Right lobe of liver (tissue), 6 donors: ENCODE measurements around the gene MAPT. TPM values are rescaled to one million over a fixed set of nuclear protein-coding genes. Genes with fewer than 3 reads are reported as not detected.

Source experiments
- ATAC-seq, 4 donors: fragments of 200-7000 bp; cut with Tn5 transposase; one replicate each; pipeline ENCODE4 v1.9.1; 2020; ENCODE audit warnings: mild to moderate bottlenecking in 4 of 4, moderate library complexity in 4 of 4
- DNase-seq, 3 donors: peaks; one replicate each; pipeline ENCODE4 v3.0.0-alpha.2; 2020
- H3K27ac ChIP-seq, 3 donors: fragments of 200-600 bp; one replicate each; pipeline ENCODE4 v1.8.0; 2022
- H3K27me3 ChIP-seq, 2 donors: fragments of 200-600 bp; one replicate each; pipeline ENCODE4 v1.8.0; 2022
- H3K36me3 ChIP-seq, 4 donors: fragments of 200-600 bp; sonication (generic) in 1 of 4; one replicate each; pipeline versions ENCODE4 v1.5.1 to v1.8.0; 2017 to 2022; ENCODE audit warnings: control low read depth in 1 of 4
- H3K4me1 ChIP-seq, 4 donors: fragments of 200-600 bp; sonication (generic) in 1 of 4; one replicate each; pipeline versions ENCODE4 v1.5.1 to v1.8.0; 2017 to 2022; ENCODE audit warnings: control low read depth in 1 of 4
- H3K4me3 ChIP-seq, 3 donors: fragments of 200-600 bp; one replicate each; pipeline ENCODE4 v1.8.0; 2022
- H3K9me3 ChIP-seq, 4 donors: fragments of 200-600 bp; sonication (generic) in 1 of 4; one replicate each; pipeline versions ENCODE4 v1.5.1 to v1.8.0; 2017 to 2022; ENCODE audit warnings: control low read depth in 1 of 4
- POLR2A ChIP-seq: fragments of 450-650 bp; IDR thresholded peaks from one replicate; pipeline ENCODE4 v1.6.1; 2017; ENCODE audit warnings: antibody characterized with exemption, mild to moderate bottlenecking
- WGBS: methylation state at CpG from one replicate; pipeline ENCODE4 v1.1.6; 2018; ENCODE audit warnings: low coverage, low lambda C conversion rate; ENCODE audit not compliant: insufficient coverage; ENCODE audit errors: missing lambda C conversion rate; 5-methylcytosine and 5-hydroxymethylcytosine counted together
- intact Hi-C, 2 donors: fragments of 100-400 bp; cut with DNase I; formaldehyde crosslinking; loops; one replicate each; pipeline versions ENCODE4 v1.11.2 to v1.14.1; 2022
- total RNA-seq, 6 experiments: library from RNA; depleted of rRNA in 2 of 6; stranded (reverse); fragments of >200 nt in 2 of 6; fragmentation: NEBNext Ultra II Directional in 3 of 6; extraction: Animal tissue kit (Norgen Biotek cat#: 25700) in 3 of 6; gene quantifications; one replicate each; pipeline versions ENCODE4 v1.1.0 to v1.2.4, GENCODE V29; 2016 to 2023
- TF ChIP-seq, protein P1 (sequence below), 4 donors: fragments of 200-600 bp in 3 of 4; fragments of 450-650 bp in 1 of 4; IDR thresholded peaks; one replicate each; pipeline versions ENCODE4 v1.5.1 to v1.8.0; 2016 to 2022; ENCODE audit warnings: antibody characterized with exemption in 4 of 4, mild to moderate bottlenecking in 2 of 4
- donor health status: DM: no; HTN: yes; CAD: no.
- donor health status: DM: no; HTN: no; CAD: no.
- donor health status: DM: no; HTN: no; CAD: no.
- donor health status: DM: no; HTN: yes; CAD: no.
- donor health status: DM: no; HTN: yes; CAD: no.

The MAPT gene
- total RNA-seq, 6 experiments from 2014 or later = 0.39 to 4.9 (median 0.59) TPM

DNA sequence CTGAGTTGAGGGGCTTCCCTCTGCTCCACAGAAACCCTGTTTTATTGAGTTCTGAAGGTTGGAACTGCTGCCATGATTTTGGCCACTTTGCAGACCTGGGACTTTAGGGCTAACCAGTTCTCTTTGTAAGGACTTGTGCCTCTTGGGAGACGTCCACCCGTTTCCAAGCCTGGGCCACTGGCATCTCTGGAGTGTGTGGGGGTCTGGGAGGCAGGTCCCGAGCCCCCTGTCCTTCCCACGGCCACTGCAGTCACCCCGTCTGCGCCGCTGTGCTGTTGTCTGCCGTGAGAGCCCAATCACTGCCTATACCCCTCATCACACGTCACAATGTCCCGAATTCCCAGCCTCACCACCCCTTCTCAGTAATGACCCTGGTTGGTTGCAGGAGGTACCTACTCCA is 130.7 kb downstream of the MAPT start:
- Histone ChIP-seq H3K4me1 (no peaks in the 10 kb centered on the region), H3K36me3 (peaks cover 0 to 4% (median 0%) of the 10 kb centered on the region in 4 donors), H3K9me3 (no peaks in the 10 kb centered on the region), H3K27ac (no peak overlapping the region), H3K4me3 (no peak overlapping the region), H3K27me3 (no peaks in the 10 kb centered on the region)
- DNase-seq (no peak), ATAC-seq (no peak)
- no peak for TF ChIP-seq POLR2A
- TF ChIP-seq, protein P1, sequence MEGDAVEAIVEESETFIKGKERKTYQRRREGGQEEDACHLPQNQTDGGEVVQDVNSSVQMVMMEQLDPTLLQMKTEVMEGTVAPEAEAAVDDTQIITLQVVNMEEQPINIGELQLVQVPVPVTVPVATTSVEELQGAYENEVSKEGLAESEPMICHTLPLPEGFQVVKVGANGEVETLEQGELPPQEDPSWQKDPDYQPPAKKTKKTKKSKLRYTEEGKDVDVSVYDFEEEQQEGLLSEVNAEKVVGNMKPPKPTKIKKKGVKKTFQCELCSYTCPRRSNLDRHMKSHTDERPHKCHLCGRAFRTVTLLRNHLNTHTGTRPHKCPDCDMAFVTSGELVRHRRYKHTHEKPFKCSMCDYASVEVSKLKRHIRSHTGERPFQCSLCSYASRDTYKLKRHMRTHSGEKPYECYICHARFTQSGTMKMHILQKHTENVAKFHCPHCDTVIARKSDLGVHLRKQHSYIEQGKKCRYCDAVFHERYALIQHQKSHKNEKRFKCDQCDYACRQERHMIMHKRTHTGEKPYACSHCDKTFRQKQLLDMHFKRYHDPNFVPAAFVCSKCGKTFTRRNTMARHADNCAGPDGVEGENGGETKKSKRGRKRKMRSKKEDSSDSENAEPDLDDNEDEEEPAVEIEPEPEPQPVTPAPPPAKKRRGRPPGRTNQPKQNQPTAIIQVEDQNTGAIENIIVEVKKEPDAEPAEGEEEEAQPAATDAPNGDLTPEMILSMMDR (IDR thresholded peaks at IDR 0.05) = no peak
- WGBS = 92% methylated on average over 6 of the region's 10 CpGs
- intact Hi-C loops = no loop called here

- 76% methylated on average over 3 of the region's 8 CpGs for WGBS
- intact Hi-C loops = no loop called here
- H3K4me3 ChIP-seq = no peak overlapping the region
- no peak for DNase-seq
- H3K27ac ChIP-seq = no peak overlapping the region
- peaks cover 0 to 10% (median 2%) of the 10 kb centered on the region in 4 donors for H3K36me3 ChIP-seq
- no peaks in the 10 kb centered on the region for H3K9me3 ChIP-seq
- ATAC-seq = no peak
- no peaks in the 10 kb centered on the region for H3K27me3 ChIP-seq
- no peak for TF ChIP-seq POLR2A
- TF ChIP-seq, protein P1 (IDR thresholded peaks at IDR 0.05) = no peak
- H3K4me1 ChIP-seq = no peaks in the 10 kb centered on the region
Measured at GRCh38 chr17:46025510-46026165, 131.3 kb downstream of the MAPT start.

GRCh38 chr17:46026166-46027047 is 132.1 kb downstream of the MAPT start:
- Histone ChIP-seq H3K27ac (no peak overlapping the region), H3K4me1 (no peaks in the 10 kb centered on the region), H3K4me3 (no peak overlapping the region), H3K27me3 (no peaks in the 10 kb centered on the region), H3K36me3 (peaks cover 0 to 17% (median 4%) of the 10 kb centered on the region in 4 donors), H3K9me3 (no peaks in the 10 kb centered on the region)
- TF ChIP-seq, protein P1 (IDR thresholded peaks at IDR 0.05) = no peak
- 67% methylated on average over 1 of the region's 17 CpGs for WGBS
- no peak for DNase-seq
- peak; percentile 27 to 60 (median 44) for ATAC-seq
- intact Hi-C loops = no loop called here

GRCh38 chr17:46027048-46027975 is 133.0 kb downstream of the MAPT start:
- DNase-seq (no peak), ATAC-seq (no peak)
- Histone ChIP-seq H3K4me1 (no peaks in the 10 kb centered on the region), H3K27me3 (no peaks in the 10 kb centered on the region), H3K9me3 (no peaks in the 10 kb centered on the region), H3K27ac (no peak overlapping the region), H3K36me3 (peaks cover 0 to 26% (median 8%) of the 10 kb centered on the region in 4 donors), H3K4me3 (no peak overlapping the region)
- intact Hi-C loops = no loop called here
- WGBS = 83% methylated on average over 6 of the region's 12 CpGs
- no peak for TF ChIP-seq POLR2A
- TF ChIP-seq, protein P1 (IDR thresholded peaks at IDR 0.05) = no peak
